Pancreas (tissue), 10 donors: ENCODE measurements around the gene CYSTM1. TPM values are rescaled to one million over a fixed set of nuclear protein-coding genes. Genes with fewer than 3 reads are reported as not detected.

Experiments used
- ATAC-seq, 4 donors: fragments of 200-7000 bp; cut with Tn5 transposase; one replicate each; pipeline versions ENCODE4 v1.8.0 to v1.9.1; 2020; ENCODE audit warnings: mild to moderate bottlenecking in 4 of 4, moderate library complexity in 4 of 4
- DNase-seq, 6 donors: peaks; one replicate each; pipeline ENCODE4 v3.0.0-alpha.2; 2020
- FAIRE-seq: peaks from 2 replicates; lab custom pipeline; 2012; peaks lifted over from hg19 to GRCh38; lab: Jason Lieb, UNC
- H3K27ac ChIP-seq, 4 donors: fragments of 200-600 bp; sonication (generic); 1 replicate in 3 of 4; 2 replicates in 1 of 4; pipeline versions ENCODE4 v1.5.0 to v1.8.0; 2020
- H3K27me3 ChIP-seq, 4 donors: fragments of 200-600 bp; one replicate each; pipeline ENCODE4 v1.8.0; 2021
- H3K36me3 ChIP-seq, 3 donors: fragments of 200-600 bp; sonication (generic) in 1 of 3; one replicate each; pipeline versions ENCODE4 v1.5.0 to v1.8.0; 2020 to 2021
- H3K4me1 ChIP-seq, 3 donors: fragments of 200-600 bp; one replicate each; pipeline ENCODE4 v1.8.0; 2021
- H3K4me3 ChIP-seq, 4 donors: fragments of 200-600 bp; sonication (generic) in 2 of 4; one replicate each; pipeline versions ENCODE4 v1.5.0 to v1.8.0; 2020 to 2021
- H3K9me3 ChIP-seq, 4 donors: fragments of 200-600 bp; one replicate each; pipeline ENCODE4 v1.8.0; 2021
- CTCF ChIP-seq, 4 donors: fragments of 200-600 bp; sonication (generic) in 3 of 4; IDR thresholded peaks; one replicate each; pipeline versions ENCODE4 v1.5.0 to v1.8.0; 2021; ENCODE audit warnings: antibody characterized with exemption in 4 of 4
- WGBS, 2 donors: extraction: QIAGEN DNeasy Blood & Tissue Kit; methylation state at CpG; one replicate each; pipeline ENCODE4 v1.1.7; 2013; 5-methylcytosine and 5-hydroxymethylcytosine counted together
- intact Hi-C, 3 donors: fragments of 100-400 bp; cut with DNase I; formaldehyde crosslinking; loops; one replicate each; pipeline versions ENCODE4 v1.11.1 to v1.14.2; 2022
- polyA plus RNA-seq, 2 donors: library from polyadenylated mRNA; stranded (reverse); fragments of 200-250 nt; gene quantifications; one replicate each; pipeline ENCODE4 v1.2.3, GENCODE V29; 2013
- total RNA-seq, 6 donors: library from RNA; stranded (reverse); fragmentation: NEBNext Ultra II Directional in 4 of 6; extraction: Animal tissue kit (Norgen Biotek cat#: 25700) in 4 of 6; gene quantifications; one replicate each; pipeline versions ENCODE4 v1.2.1 to v1.2.4, GENCODE V29; 2021 to 2023
- donor health status: healthy with polysubstance abuse.
- donor health status: DM: no; HTN: no; CAD: no; lungs with moderate emphysema.
- donor health status: DM: no; HTN: no; CAD: no.
- donor health status: control.
- donor health status: control.
- donor health status: Bipolar disorder and iron deficiency.
- donor health status: DM: yes; HTN: yes; CAD: no.
- donor health status: DM: no; HTN: no; CAD: no.
- donor health status: DM: no; HTN: no; CAD: no.
- donor health status: DM: yes; HTN: yes; CAD: no.

Gene CYSTM1
- total and polyA plus RNA-seq, 8 donors = 30.2 to 185 (median 52.8) TPM

- Histone ChIP-seq H3K4me1 (peaks cover 3 to 19% (median 6%) of the 10 kb centered on the region in 3 donors), H3K27ac (no peak overlapping the region), H3K36me3 (no peaks in the 10 kb centered on the region), H3K9me3 (no peaks in the 10 kb centered on the region), H3K4me3 (no peak overlapping the region), H3K27me3 (no peaks in the 10 kb centered on the region)
- FAIRE-seq = no peak
- intact Hi-C loops = no loop called here
- TF ChIP-seq CTCF (IDR thresholded peaks at IDR 0.05) = no peak
- no peak for ATAC-seq
- DNase-seq = no peak
- WGBS, 2 donors = 53 to 55% methylated on average over 5 of the region's 5 CpGs
These were observed 43.8 kb upstream of the CYSTM1 start for GRCh38 chr5:140130949-140131733.

GRCh38 chr5:140131967-140132409 lies 43.0 kb upstream of the CYSTM1 start:
- ATAC-seq (peak; percentile 71 to 91 (median 84)), FAIRE-seq (no peak), DNase-seq (peak in 1 of 6 donors; percentile 45)
- Histone ChIP-seq H3K27ac (no peak overlapping the region), H3K9me3 (no peaks in the 10 kb centered on the region), H3K27me3 (no peaks in the 10 kb centered on the region), H3K4me1 (peaks cover 0 to 14% (median 0%) of the 10 kb centered on the region in 3 donors), H3K4me3 (no peak overlapping the region), H3K36me3 (no peaks in the 10 kb centered on the region)
- WGBS, 2 donors = 59 to 69% methylated on average over 3 of the region's 3 CpGs
- intact Hi-C loops = no loop called here
- TF ChIP-seq CTCF (IDR thresholded peaks at IDR 0.05) = no peak

GRCh38 chr5:140133514-140134167 lies 41.3 kb upstream of the CYSTM1 start:
- ATAC-seq (no peak), FAIRE-seq (no peak), DNase-seq (no peak)
- no peaks in the 10 kb centered on the region for H3K9me3 ChIP-seq
- TF ChIP-seq CTCF (IDR thresholded peaks at IDR 0.05) = no peak
- H3K27me3 ChIP-seq = no peaks in the 10 kb centered on the region
- intact Hi-C loops = no loop called here
- no peak overlapping the region for H3K27ac ChIP-seq
- no peak overlapping the region for H3K4me3 ChIP-seq
- H3K36me3 ChIP-seq = no peaks in the 10 kb centered on the region
- peaks cover 0 to 9% (median 0%) of the 10 kb centered on the region in 3 donors for H3K4me1 ChIP-seq
- WGBS, 2 donors = 87 to 93% methylated on average over 4 of the region's 4 CpGs

- intact Hi-C loops = no loop called here
- H3K27ac ChIP-seq = no peak overlapping the region
- no peaks in the 10 kb centered on the region for H3K9me3 ChIP-seq
- no peak for ATAC-seq
- H3K36me3 ChIP-seq = no peaks in the 10 kb centered on the region
- FAIRE-seq = no peak
- no peak for DNase-seq
- H3K4me3 ChIP-seq = no peak overlapping the region
- TF ChIP-seq CTCF (IDR thresholded peaks at IDR 0.05) = no peak
- H3K4me1 ChIP-seq = peaks cover 0 to 9% (median 0%) of the 10 kb centered on the region in 3 donors
- 94% methylated on average over 2 of the region's 2 CpGs for WGBS, 2 donors
- H3K27me3 ChIP-seq = no peaks in the 10 kb centered on the region
These were observed 40.6 kb upstream of the CYSTM1 start for GRCh38 chr5:140134277-140134935.
